ENCODE measurements around the gene SLC34A1.

DNA sequence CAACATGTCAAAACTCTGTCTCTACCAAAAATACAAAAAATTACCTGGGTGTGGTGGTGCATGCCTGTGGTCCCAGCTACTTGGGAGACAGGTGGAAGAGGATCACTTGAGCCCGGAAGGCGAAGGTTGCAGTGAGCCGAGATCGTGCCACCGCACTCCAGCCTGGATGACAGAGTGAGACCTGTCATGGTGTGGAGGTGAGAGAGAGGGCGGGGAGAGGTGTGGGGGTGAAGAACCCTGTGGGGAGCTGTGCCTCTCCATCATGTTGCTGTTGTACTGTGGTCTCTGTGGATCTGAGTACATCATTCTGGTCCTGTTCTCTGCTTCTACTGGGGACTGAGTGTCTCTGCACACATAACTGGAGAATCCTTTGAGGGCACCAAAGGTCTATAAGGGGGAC is 11.3 kb upstream of the SLC34A1 start:
- TF ChIP-seq, protein P1, sequence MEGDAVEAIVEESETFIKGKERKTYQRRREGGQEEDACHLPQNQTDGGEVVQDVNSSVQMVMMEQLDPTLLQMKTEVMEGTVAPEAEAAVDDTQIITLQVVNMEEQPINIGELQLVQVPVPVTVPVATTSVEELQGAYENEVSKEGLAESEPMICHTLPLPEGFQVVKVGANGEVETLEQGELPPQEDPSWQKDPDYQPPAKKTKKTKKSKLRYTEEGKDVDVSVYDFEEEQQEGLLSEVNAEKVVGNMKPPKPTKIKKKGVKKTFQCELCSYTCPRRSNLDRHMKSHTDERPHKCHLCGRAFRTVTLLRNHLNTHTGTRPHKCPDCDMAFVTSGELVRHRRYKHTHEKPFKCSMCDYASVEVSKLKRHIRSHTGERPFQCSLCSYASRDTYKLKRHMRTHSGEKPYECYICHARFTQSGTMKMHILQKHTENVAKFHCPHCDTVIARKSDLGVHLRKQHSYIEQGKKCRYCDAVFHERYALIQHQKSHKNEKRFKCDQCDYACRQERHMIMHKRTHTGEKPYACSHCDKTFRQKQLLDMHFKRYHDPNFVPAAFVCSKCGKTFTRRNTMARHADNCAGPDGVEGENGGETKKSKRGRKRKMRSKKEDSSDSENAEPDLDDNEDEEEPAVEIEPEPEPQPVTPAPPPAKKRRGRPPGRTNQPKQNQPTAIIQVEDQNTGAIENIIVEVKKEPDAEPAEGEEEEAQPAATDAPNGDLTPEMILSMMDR (conservative IDR thresholded peaks at IDR 0.05), result no peak
- TF ChIP-seq EZH2 (IDR thresholded peaks at IDR 0.05; ENCODE audit: low read depth), result no peak

All from PC-9 (cell line).